ENCODE measurements around the gene STK36. TPM values are rescaled to one million over a fixed set of nuclear protein-coding genes. Genes with fewer than 3 reads are reported as not detected.

STK36 gene
- total RNA-seq: 5.2 TPM

DNA sequence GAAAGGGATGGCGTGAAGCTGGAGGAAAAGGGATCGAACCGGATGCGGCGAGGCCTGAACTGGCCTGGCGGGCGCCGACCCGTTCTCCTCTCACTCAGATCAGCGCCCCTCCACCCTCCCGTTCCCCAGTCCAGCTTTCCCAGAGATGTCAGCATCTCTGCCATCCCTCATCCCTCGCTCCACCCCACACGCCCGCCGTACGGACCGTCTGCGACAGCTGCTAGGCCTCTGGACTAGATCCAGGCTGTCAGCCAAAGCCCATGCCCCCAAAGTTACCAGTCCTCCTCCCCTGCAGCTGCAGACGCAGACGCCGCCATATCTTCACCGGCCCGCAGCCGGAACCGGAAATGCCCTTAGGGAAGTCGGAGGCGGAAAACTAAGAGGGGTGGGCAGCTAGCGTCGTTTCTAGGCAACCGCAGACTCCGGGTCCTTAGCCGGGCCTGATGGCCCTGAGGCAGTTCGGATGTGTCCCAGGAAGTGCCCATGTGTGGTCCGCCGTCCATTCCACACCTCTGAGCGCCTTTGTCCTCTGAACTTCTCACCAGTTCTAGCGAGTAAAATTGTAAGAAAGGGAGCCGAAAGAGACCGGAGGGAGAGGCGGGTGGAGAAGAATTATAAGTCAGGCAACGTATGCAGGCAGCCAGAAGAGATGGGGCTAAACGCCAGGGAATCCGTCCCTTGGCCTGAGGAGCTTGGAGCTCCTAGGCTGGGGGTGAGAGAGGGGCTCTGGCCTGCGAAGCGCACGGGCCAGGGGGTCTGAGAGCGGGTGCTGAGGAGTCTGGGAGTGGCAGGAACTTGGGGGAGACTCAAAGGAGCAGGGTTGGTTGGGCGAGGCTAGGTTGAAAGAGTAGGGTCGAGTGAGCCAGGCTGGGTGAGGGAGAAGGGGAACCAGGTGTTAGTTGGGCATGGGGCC lies at the start of gene STK36, which contains the start of gene RNF25:
TSS of gene STK36 (plus strand) at position 433 of the 913 bp plus-strand sequence. CDS start 744 bp downstream, outside the sequence.
TSS of gene RNF25 (minus strand) at position 349 of the 913 bp plus-strand sequence. CDS start at position 317, 32 bp downstream.
- Histone ChIP-seq H3K36me3 (ENCODE audit: control insufficient read depth in 3 of 3, insufficient read depth in 3 of 3, low read length in 3 of 3) (peaks cover 14 to 23% (median 19%) of the 10 kb centered on the region in 3 donors), H3K4me1 (ENCODE audit: control insufficient read depth in 3 of 3, insufficient read depth in 3 of 3, low read length in 3 of 3) (peaks cover 16 to 22% (median 16%) of the 10 kb centered on the region in 3 donors), H3K27me3 (ENCODE audit: control insufficient read depth in 3 of 3, insufficient read depth in 3 of 3, low read length in 3 of 3) (no peaks in the 10 kb centered on the region), H3K4me3 (ENCODE audit: low read length in 3 of 3) (peak within 1 kb of the TSS; percentile 95 to 97 (median 96)), H3K9ac (ENCODE audit: low read depth in 1 of 3, low read length in 3 of 3) (peak within 1 kb of the TSS; percentile 88 to 91 (median 89)), H3K9me3 (ENCODE audit: control insufficient read depth in 3 of 3, low read length in 3 of 3) (no peaks in the 10 kb centered on the region), H3K27ac (ENCODE audit: low read depth, low read length) (peak within 1 kb of the TSS; percentile 82)

GRCh38 chr2:218622606-218623365 lies 49.1 kb upstream of the STK36 start:
- Histone ChIP-seq H3K27ac (ENCODE audit: low read depth, low read length) (no peak overlapping the region), H3K27me3 (ENCODE audit: control insufficient read depth in 3 of 3, insufficient read depth in 3 of 3, low read length in 3 of 3) (no peaks in the 10 kb centered on the region), H3K36me3 (ENCODE audit: control insufficient read depth in 3 of 3, insufficient read depth in 3 of 3, low read length in 3 of 3) (peaks cover 21 to 58% (median 27%) of the 10 kb centered on the region in 3 donors)

DNA sequence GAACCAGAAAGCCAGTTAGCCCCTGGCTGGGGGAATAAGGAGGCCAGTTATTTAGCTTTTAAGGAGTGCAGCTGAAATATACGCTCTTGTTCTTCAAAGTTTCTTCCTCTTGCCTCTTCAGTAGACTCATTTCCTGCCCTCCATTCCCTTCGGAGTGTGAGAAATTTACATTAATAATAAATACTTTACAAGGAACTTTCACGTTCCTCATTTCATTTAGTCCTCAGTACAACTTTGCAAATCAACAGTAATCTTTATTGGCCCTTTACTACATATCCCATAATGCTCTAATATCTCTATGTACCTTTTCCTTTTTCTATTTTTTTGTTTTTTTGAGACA lies 48.5 kb upstream of the STK36 start:
- H3K9me3 ChIP-seq (ENCODE audit: control insufficient read depth in 3 of 3, low read length in 3 of 3): no peaks in the 10 kb centered on the region
- H3K27me3 ChIP-seq (ENCODE audit: control insufficient read depth in 3 of 3, insufficient read depth in 3 of 3, low read length in 3 of 3): no peaks in the 10 kb centered on the region
- H3K4me1 ChIP-seq (ENCODE audit: control insufficient read depth in 3 of 3, insufficient read depth in 3 of 3, low read length in 3 of 3): peaks cover 9 to 17% (median 10%) of the 10 kb centered on the region in 3 donors
- no peak overlapping the region for H3K4me3 ChIP-seq (ENCODE audit: low read length in 3 of 3)
- no peak overlapping the region for H3K27ac ChIP-seq (ENCODE audit: low read depth, low read length)
- H3K9ac ChIP-seq (ENCODE audit: low read depth in 1 of 3, low read length in 3 of 3): no peak overlapping the region
- H3K36me3 ChIP-seq (ENCODE audit: control insufficient read depth in 3 of 3, insufficient read depth in 3 of 3, low read length in 3 of 3): peaks cover 25 to 60% (median 32%) of the 10 kb centered on the region in 3 donors

More at GRCh38 chr2:218622606-218623365, 49.1 kb upstream of the STK36 start:
- peaks cover 9 to 17% (median 10%) of the 10 kb centered on the region in 3 donors for H3K4me1 ChIP-seq (ENCODE audit: control insufficient read depth in 3 of 3, insufficient read depth in 3 of 3, low read length in 3 of 3)
- H3K9me3 ChIP-seq (ENCODE audit: control insufficient read depth in 3 of 3, low read length in 3 of 3): no peaks in the 10 kb centered on the region
- no peak overlapping the region for H3K4me3 ChIP-seq (ENCODE audit: low read length in 3 of 3)
- H3K9ac ChIP-seq (ENCODE audit: low read depth in 1 of 3, low read length in 3 of 3): no peak overlapping the region

- H3K9ac ChIP-seq (ENCODE audit: low read depth in 1 of 3, low read length in 3 of 3): no peak overlapping the region
- H3K4me3 ChIP-seq (ENCODE audit: low read length in 3 of 3): no peak overlapping the region
- H3K36me3 ChIP-seq (ENCODE audit: control insufficient read depth in 3 of 3, insufficient read depth in 3 of 3, low read length in 3 of 3): peaks cover 31 to 65% (median 43%) of the 10 kb centered on the region in 3 donors
- no peaks in the 10 kb centered on the region for H3K27me3 ChIP-seq (ENCODE audit: control insufficient read depth in 3 of 3, insufficient read depth in 3 of 3, low read length in 3 of 3)
- H3K9me3 ChIP-seq (ENCODE audit: control insufficient read depth in 3 of 3, low read length in 3 of 3): no peaks in the 10 kb centered on the region
- H3K4me1 ChIP-seq (ENCODE audit: control insufficient read depth in 3 of 3, insufficient read depth in 3 of 3, low read length in 3 of 3): peaks cover 6 to 10% (median 8%) of the 10 kb centered on the region in 3 donors
- H3K27ac ChIP-seq (ENCODE audit: low read depth, low read length): no peak overlapping the region
These were observed 45.5 kb upstream of the STK36 start for GRCh38 chr2:218626369-218626768.

- H3K9me3 ChIP-seq (ENCODE audit: control insufficient read depth in 3 of 3, low read length in 3 of 3): no peaks in the 10 kb centered on the region
- peaks cover under 1 to 2% (median 2%) of the 10 kb centered on the region in 3 donors for H3K4me1 ChIP-seq (ENCODE audit: control insufficient read depth in 3 of 3, insufficient read depth in 3 of 3, low read length in 3 of 3)
- no peaks in the 10 kb centered on the region for H3K27me3 ChIP-seq (ENCODE audit: control insufficient read depth in 3 of 3, insufficient read depth in 3 of 3, low read length in 3 of 3)
- peaks cover 41 to 72% (median 49%) of the 10 kb centered on the region in 3 donors for H3K36me3 ChIP-seq (ENCODE audit: control insufficient read depth in 3 of 3, insufficient read depth in 3 of 3, low read length in 3 of 3)
- H3K27ac ChIP-seq (ENCODE audit: low read depth, low read length): no peak overlapping the region
- no peak overlapping the region for H3K9ac ChIP-seq (ENCODE audit: low read depth in 1 of 3, low read length in 3 of 3)
- H3K4me3 ChIP-seq (ENCODE audit: low read length in 3 of 3): no peak overlapping the region
These were observed 43.9 kb upstream of the STK36 start for GRCh38 chr2:218627939-218628338.

- H3K4me3 ChIP-seq (ENCODE audit: low read length in 3 of 3): no peak overlapping the region
- no peak overlapping the region for H3K9ac ChIP-seq (ENCODE audit: low read depth in 1 of 3, low read length in 3 of 3)
- no peaks in the 10 kb centered on the region for H3K27me3 ChIP-seq (ENCODE audit: control insufficient read depth in 3 of 3, insufficient read depth in 3 of 3, low read length in 3 of 3)
- H3K27ac ChIP-seq (ENCODE audit: low read depth, low read length): no peak overlapping the region
- no peaks in the 10 kb centered on the region for H3K4me1 ChIP-seq (ENCODE audit: control insufficient read depth in 3 of 3, insufficient read depth in 3 of 3, low read length in 3 of 3)
- H3K9me3 ChIP-seq (ENCODE audit: control insufficient read depth in 3 of 3, low read length in 3 of 3): no peaks in the 10 kb centered on the region
- peaks cover 67 to 80% (median 70%) of the 10 kb centered on the region in 3 donors for H3K36me3 ChIP-seq (ENCODE audit: control insufficient read depth in 3 of 3, insufficient read depth in 3 of 3, low read length in 3 of 3)
These were observed 40.0 kb upstream of the STK36 start for GRCh38 chr2:218631837-218632236.

GRCh38 chr2:218635719-218636118 lies 36.2 kb upstream of the STK36 start:
- no peak overlapping the region for H3K4me3 ChIP-seq (ENCODE audit: low read length in 3 of 3)
- peaks cover 77 to 85% (median 82%) of the 10 kb centered on the region in 3 donors for H3K36me3 ChIP-seq (ENCODE audit: control insufficient read depth in 3 of 3, insufficient read depth in 3 of 3, low read length in 3 of 3)
- no peaks in the 10 kb centered on the region for H3K4me1 ChIP-seq (ENCODE audit: control insufficient read depth in 3 of 3, insufficient read depth in 3 of 3, low read length in 3 of 3)

DNA sequence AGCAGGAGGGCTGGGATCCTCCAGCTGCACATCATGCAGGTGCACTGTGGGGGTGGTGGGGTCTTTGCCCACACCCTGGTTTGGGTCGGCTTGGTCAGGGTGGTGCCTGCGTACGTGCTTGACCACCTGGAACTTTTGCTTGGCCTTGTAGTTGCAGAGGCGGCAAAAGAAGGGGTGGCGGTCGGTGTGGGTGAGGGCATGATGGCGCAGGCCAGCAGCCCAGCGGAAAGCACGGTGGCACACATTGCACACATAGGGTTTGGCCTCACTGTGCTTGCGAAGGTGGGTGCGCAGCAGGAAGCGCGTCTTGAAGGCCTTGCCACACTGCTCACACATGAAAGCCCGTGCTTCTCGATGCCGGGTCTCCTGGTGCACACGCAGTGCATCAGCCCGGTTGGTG lies 33.5 kb upstream of the STK36 start:
- no peak overlapping the region for H3K27ac ChIP-seq (ENCODE audit: low read depth, low read length)
- no peak overlapping the region for H3K9ac ChIP-seq (ENCODE audit: low read depth in 1 of 3, low read length in 3 of 3)
- peaks cover 76 to 85% (median 83%) of the 10 kb centered on the region in 3 donors for H3K36me3 ChIP-seq (ENCODE audit: control insufficient read depth in 3 of 3, insufficient read depth in 3 of 3, low read length in 3 of 3)
- no peaks in the 10 kb centered on the region for H3K27me3 ChIP-seq (ENCODE audit: control insufficient read depth in 3 of 3, insufficient read depth in 3 of 3, low read length in 3 of 3)
- no peak overlapping the region for H3K4me3 ChIP-seq (ENCODE audit: low read length in 3 of 3)
- no peaks in the 10 kb centered on the region for H3K4me1 ChIP-seq (ENCODE audit: control insufficient read depth in 3 of 3, insufficient read depth in 3 of 3, low read length in 3 of 3)
- H3K9me3 ChIP-seq (ENCODE audit: control insufficient read depth in 3 of 3, low read length in 3 of 3): no peaks in the 10 kb centered on the region

More at GRCh38 chr2:218635719-218636118, 36.2 kb upstream of the STK36 start:
- H3K9me3 ChIP-seq (ENCODE audit: control insufficient read depth in 3 of 3, low read length in 3 of 3): no peaks in the 10 kb centered on the region
- no peak overlapping the region for H3K9ac ChIP-seq (ENCODE audit: low read depth in 1 of 3, low read length in 3 of 3)
- no peaks in the 10 kb centered on the region for H3K27me3 ChIP-seq (ENCODE audit: control insufficient read depth in 3 of 3, insufficient read depth in 3 of 3, low read length in 3 of 3)
- H3K27ac ChIP-seq (ENCODE audit: low read depth, low read length): no peak overlapping the region

DNA sequence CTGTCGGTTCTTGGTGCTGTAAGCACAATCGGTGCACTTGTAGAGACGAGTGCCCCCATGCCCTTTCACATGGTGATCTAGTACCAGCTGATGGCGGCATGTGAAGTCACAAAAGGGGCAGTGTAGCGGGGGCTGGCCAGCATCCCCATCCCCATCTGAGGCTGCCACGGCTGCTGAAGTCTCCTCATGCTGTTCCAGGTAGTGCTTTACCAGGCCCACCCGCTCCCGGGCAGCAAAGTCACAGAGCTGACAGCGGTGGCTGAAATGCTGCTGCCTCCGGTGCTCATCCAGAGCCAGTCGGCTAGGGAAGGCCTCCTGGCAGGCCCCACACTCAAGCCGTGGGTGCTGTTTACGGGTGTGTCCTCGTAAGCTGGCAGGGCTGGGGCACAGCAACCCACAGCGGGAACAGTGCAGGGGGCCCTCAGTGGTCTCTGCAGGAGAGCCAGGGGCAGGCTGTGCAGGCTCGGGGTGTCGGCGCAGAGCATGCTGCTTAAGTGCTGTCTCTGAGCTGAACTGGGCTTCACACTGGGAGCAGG lies 29.7 kb upstream of the STK36 start:
- H3K4me3 ChIP-seq (ENCODE audit: low read length in 3 of 3): no peak overlapping the region
- peaks cover 72 to 84% (median 79%) of the 10 kb centered on the region in 3 donors for H3K36me3 ChIP-seq (ENCODE audit: control insufficient read depth in 3 of 3, insufficient read depth in 3 of 3, low read length in 3 of 3)
- no peaks in the 10 kb centered on the region for H3K4me1 ChIP-seq (ENCODE audit: control insufficient read depth in 3 of 3, insufficient read depth in 3 of 3, low read length in 3 of 3)
- H3K9me3 ChIP-seq (ENCODE audit: control insufficient read depth in 3 of 3, low read length in 3 of 3): no peaks in the 10 kb centered on the region
- H3K27ac ChIP-seq (ENCODE audit: low read depth, low read length): no peak overlapping the region
- no peaks in the 10 kb centered on the region for H3K27me3 ChIP-seq (ENCODE audit: control insufficient read depth in 3 of 3, insufficient read depth in 3 of 3, low read length in 3 of 3)
- no peak overlapping the region for H3K9ac ChIP-seq (ENCODE audit: low read depth in 1 of 3, low read length in 3 of 3)
